GM12878 (cell line): Measurements from ENCODE around the gene DUSP7. TPM values are rescaled to one million over a fixed set of nuclear protein-coding genes. Genes with fewer than 3 reads are reported as not detected.

Experiments used
- ATAC-seq: fragments of 200-7000 bp; cut with Tn5 transposase; 3 replicates; pipeline ENCODE4 v1.9.1; 2020; ENCODE audit warnings: mild to moderate bottlenecking, moderate library complexity
- BruUV-seq: library from RNA; stranded (reverse); fragments of 400-500 nt; replicated peaks from 2 replicates; lab custom pipeline; 2021; lab: Mats Ljungman, UMichigan
- CTCF ChIA-PET: fragments of 300-600 bp; sonication (Branson Sonifier 250); formaldehyde crosslinking; extraction: SDS; loops from one replicate; lab custom pipeline; 2021; ENCODE audit warnings: inconsistent platforms; lab: Yijun Ruan, JAX
- POLR2A ChIA-PET: fragments of 350-600 bp; formaldehyde crosslinking; extraction: SDS; loops from one replicate; lab custom pipeline; 2021; ENCODE audit warnings: inconsistent platforms; lab: Charles Lee
- RAD21 ChIA-PET: fragments of 300-600 bp; sonication (Branson Sonifier 250); formaldehyde crosslinking; loops from one replicate; lab custom pipeline; 2023; ENCODE audit warnings: antibody characterized with exemption; ENCODE audit not compliant: unreplicated experiment; lab: Charles Lee
- SMC1A ChIA-PET: fragments of 300-600 bp; sonication (Branson Sonifier 250); formaldehyde crosslinking; loops from one replicate; lab custom pipeline; 2023; ENCODE audit not compliant: unreplicated experiment, uncharacterized antibody; lab: Charles Lee
- DNase-seq: peaks from one replicate; pipeline ENCODE4 v3.0.0-alpha.2; 2011; ENCODE audit warnings: low read depth, low spot score
- FAIRE-seq: peaks from 3 replicates; lab custom pipeline; 2011; peaks lifted over from hg19 to GRCh38; lab: Jason Lieb, UNC
- H2AFZ ChIP-seq: 2 replicates; pipeline ENCODE4 v1.6.0; 2011; ENCODE audit warnings: low read depth, low read length, control low read depth; ENCODE audit not compliant: control insufficient read depth
- H3K27ac ChIP-seq: 2 replicates; pipeline ENCODE4 v1.5.1; 2011; ENCODE audit warnings: control low read depth; ENCODE audit not compliant: control insufficient read depth, insufficient read depth
- H3K27me3 ChIP-seq, 2 experiments: replicated peaks in 1 of 2; 2 replicates each; pipeline versions ENCODE4 v1.6.0 to v1.6.1; 2011; ENCODE audit warnings: low read length in 1 of 2; ENCODE audit not compliant: control insufficient read depth in 2 of 2, insufficient read depth in 2 of 2
- H3K36me3 ChIP-seq, 2 experiments: 2 replicates each; pipeline ENCODE4 v1.5.1; 2011; ENCODE audit warnings: low read length in 1 of 2; ENCODE audit not compliant: control insufficient read depth in 2 of 2, insufficient read depth in 2 of 2
- H3K4me1 ChIP-seq: 2 replicates; pipeline ENCODE4 v1.6.1; 2011; ENCODE audit warnings: mild to moderate bottlenecking, low read length, moderate library complexity, mixed read lengths; ENCODE audit not compliant: control insufficient read depth, insufficient read depth
- H3K4me2 ChIP-seq: 2 replicates; pipeline ENCODE4 v1.6.0; 2011; ENCODE audit warnings: control low read depth; ENCODE audit not compliant: control insufficient read depth, insufficient read depth
- H3K4me3 ChIP-seq: fragments of 200-600 bp; sonication (generic); 2 replicates; pipeline ENCODE4 v1.5.1; 2016
- H3K79me2 ChIP-seq: 2 replicates; pipeline ENCODE4 v1.6.0; 2011; ENCODE audit warnings: low read length; ENCODE audit not compliant: control insufficient read depth, insufficient read depth
- H3K9ac ChIP-seq: 2 replicates; pipeline ENCODE4 v1.8.0; 2011; ENCODE audit warnings: low read length, control low read depth, mixed read lengths; ENCODE audit not compliant: control insufficient read depth, insufficient read depth
- H3K9me3 ChIP-seq: replicated peaks from 3 replicates; pipeline ENCODE4 v1.5.1; 2011; ENCODE audit warnings: mild to moderate bottlenecking, low read length; ENCODE audit not compliant: control insufficient read depth, insufficient read depth
- H4K20me1 ChIP-seq: 2 replicates; pipeline ENCODE4 v1.6.0; 2011; ENCODE audit not compliant: control insufficient read depth, insufficient read depth
- CHD1 ChIP-seq: IDR thresholded peaks from 2 replicates; pipeline ENCODE4 v1.6.1; 2012; ENCODE audit warnings: low read depth, low read length, improper control_type of control experiment
- CREB1 ChIP-seq: IDR thresholded peaks from 2 replicates; pipeline ENCODE4 v1.6.1; 2012; ENCODE audit warnings: low read depth, mild to moderate bottlenecking, inconsistent platforms
- EP300 ChIP-seq, 2 experiments: fragments of 150-350 bp in 1 of 2; IDR thresholded peaks; 2 replicates each; pipeline ENCODE4 v1.6.1; 2011 to 2012; ENCODE audit warnings: low read depth in 2 of 2, low read length in 2 of 2, borderline replicate concordance in 1 of 2, improper control_type of control experiment in 1 of 2, inconsistent platforms in 1 of 2; ENCODE audit not compliant: control insufficient read depth in 1 of 2
- GATAD2B ChIP-seq: fragments of 450-650 bp; conservative IDR thresholded peaks from 2 replicates; pipeline ENCODE4 v1.6.1; 2017; ENCODE audit warnings: low read depth, mild to moderate bottlenecking, moderate library complexity
- HDGF ChIP-seq: fragments of 450-650 bp; IDR thresholded peaks from 2 replicates; pipeline ENCODE4 v1.6.1; 2016; ENCODE audit warnings: antibody characterized with exemption
- IRF4 ChIP-seq: IDR thresholded peaks from 2 replicates; pipeline ENCODE4 v1.6.1; 2011; ENCODE audit warnings: low read depth, low read length
- MXI1 ChIP-seq: fragments of 150-350 bp; IDR thresholded peaks from 2 replicates; pipeline ENCODE4 v1.6.1; 2011; ENCODE audit warnings: low read depth, mild to moderate bottlenecking, inconsistent platforms, low read length, improper control_type of control experiment
- PBX3 ChIP-seq: IDR thresholded peaks from 2 replicates; pipeline ENCODE4 v1.6.1; 2011; ENCODE audit warnings: mild to moderate bottlenecking, low read depth, low read length, moderate library complexity; ENCODE audit not compliant: insufficient replicate concordance
- POU2F2 ChIP-seq: IDR thresholded peaks from 3 replicates; pipeline ENCODE4 v1.6.1; 2011; ENCODE audit warnings: low read depth, mild to moderate bottlenecking, low read length, borderline replicate concordance
- RB1 ChIP-seq: fragments of 450-650 bp; formaldehyde crosslinking; IDR thresholded peaks from 2 replicates; pipeline ENCODE4 v1.6.1; 2017; ENCODE audit warnings: mild to moderate bottlenecking, borderline replicate concordance
- WGBS: methylation state at CpG from one replicate; pipeline ENCODE4 v1.1.6; 2016; ENCODE audit warnings: low lambda C conversion rate; ENCODE audit not compliant: insufficient replicate concordance, insufficient coverage; ENCODE audit errors: missing lambda C conversion rate; 5-methylcytosine and 5-hydroxymethylcytosine counted together
- in situ Hi-C: fragments of 300-500 bp; cut with MboI; formaldehyde crosslinking; loops from 9 replicates; pipeline ENCODE4 v1.14.3; 2018; ENCODE audit warnings: mixed read lengths
- intact Hi-C: fragments of 100-400 bp; cut with micrococcal nuclease; formaldehyde crosslinking; loops from one replicate; pipeline ENCODE4 v1.14.2; 2022; ENCODE audit not compliant: unreplicated experiment
- polyA plus RNA-seq, 11 experiments: library from polyadenylated mRNA; depleted of rRNA in 4 of 11; unstranded in 6 of 11; stranded (reverse) in 5 of 11; fragments of >200 nt; fragmentation: Nextera tagmentation in 4 of 11; fragmentation: Illumina TruSeq in 1 of 11; extraction: Ambion mirVana in 4 of 11; extraction: Trizol in 1 of 11; gene quantifications; 1 replicate in 1 of 11; 2 replicates in 10 of 11; pipeline versions ENCODE4 v1.2.1 to v1.2.3, GENCODE V29; 2011 to 2016; ENCODE audit warnings: inconsistent platforms in 2 of 11, missing spikeins in 2 of 11, low read depth in 1 of 11
- total RNA-seq, 4 experiments: library from RNA; depleted of rRNA in 3 of 4; stranded (reverse); fragments of >200 nt in 3 of 4; fragmentation: Illumina TruSeq in 1 of 4; extraction: Trizol in 1 of 4; gene quantifications; 2 replicates each; pipeline versions ENCODE4 v1.2.1 to v1.2.3, GENCODE V29; 2013 to 2021
- TF ChIP-seq, protein P1 (sequence below): fragments of 450-650 bp; IDR thresholded peaks from 2 replicates; pipeline ENCODE4 v1.6.1; 2016; ENCODE audit warnings: mild to moderate bottlenecking, moderate library complexity, borderline replicate concordance
- TF ChIP-seq, protein P2 (sequence below): IDR thresholded peaks from 2 replicates; pipeline ENCODE4 v1.6.1; 2012; ENCODE audit warnings: low read length, inconsistent platforms

Gene DUSP7
- total and polyA plus RNA-seq, 10 of the 15 experiments (the other 5 are each of a cell fraction or from before 2014, with no cell fraction given) = 0.73 to 17.0 (median 7.9) TPM

GRCh38 chr3:52030714-52031310, 25.6 kb downstream of the DUSP7 start (continued):
- TF ChIP-seq, protein P1, sequence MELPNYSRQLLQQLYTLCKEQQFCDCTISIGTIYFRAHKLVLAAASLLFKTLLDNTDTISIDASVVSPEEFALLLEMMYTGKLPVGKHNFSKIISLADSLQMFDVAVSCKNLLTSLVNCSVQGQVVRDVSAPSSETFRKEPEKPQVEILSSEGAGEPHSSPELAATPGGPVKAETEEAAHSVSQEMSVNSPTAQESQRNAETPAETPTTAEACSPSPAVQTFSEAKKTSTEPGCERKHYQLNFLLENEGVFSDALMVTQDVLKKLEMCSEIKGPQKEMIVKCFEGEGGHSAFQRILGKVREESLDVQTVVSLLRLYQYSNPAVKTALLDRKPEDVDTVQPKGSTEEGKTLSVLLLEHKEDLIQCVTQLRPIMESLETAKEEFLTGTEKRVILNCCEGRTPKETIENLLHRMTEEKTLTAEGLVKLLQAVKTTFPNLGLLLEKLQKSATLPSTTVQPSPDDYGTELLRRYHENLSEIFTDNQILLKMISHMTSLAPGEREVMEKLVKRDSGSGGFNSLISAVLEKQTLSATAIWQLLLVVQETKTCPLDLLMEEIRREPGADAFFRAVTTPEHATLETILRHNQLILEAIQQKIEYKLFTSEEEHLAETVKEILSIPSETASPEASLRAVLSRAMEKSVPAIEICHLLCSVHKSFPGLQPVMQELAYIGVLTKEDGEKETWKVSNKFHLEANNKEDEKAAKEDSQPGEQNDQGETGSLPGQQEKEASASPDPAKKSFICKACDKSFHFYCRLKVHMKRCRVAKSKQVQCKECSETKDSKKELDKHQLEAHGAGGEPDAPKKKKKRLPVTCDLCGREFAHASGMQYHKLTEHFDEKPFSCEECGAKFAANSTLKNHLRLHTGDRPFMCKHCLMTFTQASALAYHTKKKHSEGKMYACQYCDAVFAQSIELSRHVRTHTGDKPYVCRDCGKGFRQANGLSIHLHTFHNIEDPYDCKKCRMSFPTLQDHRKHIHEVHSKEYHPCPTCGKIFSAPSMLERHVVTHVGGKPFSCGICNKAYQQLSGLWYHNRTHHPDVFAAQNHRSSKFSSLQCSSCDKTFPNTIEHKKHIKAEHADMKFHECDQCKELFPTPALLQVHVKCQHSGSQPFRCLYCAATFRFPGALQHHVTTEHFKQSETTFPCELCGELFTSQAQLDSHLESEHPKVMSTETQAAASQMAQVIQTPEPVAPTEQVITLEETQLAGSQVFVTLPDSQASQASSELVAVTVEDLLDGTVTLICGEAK = no peak
- no peak for TF ChIP-seq EP300 (IDR thresholded peaks at IDR 0.05; ENCODE audit: borderline replicate concordance in 1 of 2, control insufficient read depth in 1 of 2, low read depth in 2 of 2, low read length in 2 of 2)
- TF ChIP-seq, protein P2, sequence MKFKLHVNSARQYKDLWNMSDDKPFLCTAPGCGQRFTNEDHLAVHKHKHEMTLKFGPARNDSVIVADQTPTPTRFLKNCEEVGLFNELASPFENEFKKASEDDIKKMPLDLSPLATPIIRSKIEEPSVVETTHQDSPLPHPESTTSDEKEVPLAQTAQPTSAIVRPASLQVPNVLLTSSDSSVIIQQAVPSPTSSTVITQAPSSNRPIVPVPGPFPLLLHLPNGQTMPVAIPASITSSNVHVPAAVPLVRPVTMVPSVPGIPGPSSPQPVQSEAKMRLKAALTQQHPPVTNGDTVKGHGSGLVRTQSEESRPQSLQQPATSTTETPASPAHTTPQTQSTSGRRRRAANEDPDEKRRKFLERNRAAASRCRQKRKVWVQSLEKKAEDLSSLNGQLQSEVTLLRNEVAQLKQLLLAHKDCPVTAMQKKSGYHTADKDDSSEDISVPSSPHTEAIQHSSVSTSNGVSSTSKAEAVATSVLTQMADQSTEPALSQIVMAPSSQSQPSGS = no peak
- TF ChIP-seq RB1 = no peak
- TF ChIP-seq GATAD2B = no peak

- no peaks in the 10 kb centered on the region for H3K79me2 ChIP-seq
- CTCF ChIA-PET = interaction anchor here (0.9 to 1.3 kb wide), 3 partner anchors 10 to 25 kb away, joined by 3 read pairs; no protein-coding TSS in a partner anchor
- no peaks in the 10 kb centered on the region for H3K36me3 ChIP-seq
- no peak overlapping the region for H3K27ac ChIP-seq
- H3K27me3 ChIP-seq = no peaks in the 10 kb centered on the region
- 64% methylated on average over 10 of the region's 10 CpGs for WGBS
- H3K4me2 ChIP-seq = no peak overlapping the region
- FAIRE-seq (no peak), ATAC-seq (no peak), DNase-seq (no peak)
- H3K9ac ChIP-seq = no peak overlapping the region
- SMC1A ChIA-PET = no interaction called here
- no TSS peak for BruUV-seq
- in situ Hi-C loops (no loop called here), intact Hi-C loops (no loop called here)
- H3K4me3 ChIP-seq = no peak overlapping the region
- H2AFZ ChIP-seq = no peak overlapping the region
- RAD21 ChIA-PET = interaction anchor here (0.8 to 1.5 kb wide), 3 partner anchors 24 to 29 kb away, joined by 3 to 8 read pairs (median 3); no protein-coding TSS in a partner anchor
- no peak for TF ChIP-seq CREB1
- no peak for TF ChIP-seq PBX3
- no peak for TF ChIP-seq MXI1
- no peak for TF ChIP-seq POU2F2
- TF ChIP-seq IRF4 = no peak
- TF ChIP-seq CHD1 = no peak
- no peak for TF ChIP-seq HDGF
- peaks cover 4% of the 10 kb centered on the region for H3K4me1 ChIP-seq
- no peaks in the 10 kb centered on the region for H4K20me1 ChIP-seq
- POLR2A ChIA-PET = interaction anchor here (0.6 kb wide), 1 partner anchor 103 kb away, joined by 3 read pairs; no protein-coding TSS in a partner anchor
- no peaks in the 10 kb centered on the region; the same call in 2 of the 3 replicates for H3K9me3 ChIP-seq
Measured at GRCh38 chr3:52029535-52029934, 26.8 kb downstream of the DUSP7 start.
